Type B pancreatic cell (in vitro differentiated cells): ENCODE data around the gene TMSB10. TPM values are rescaled to one million over a fixed set of nuclear protein-coding genes. Genes with fewer than 3 reads are reported as not detected.
"Not testable (repeated sequence)": the region's sequence is repeated elsewhere in the genome, so short reads cannot be mapped to it uniquely, and the experiment has no call there.

ENCODE experiments used
- DNase-seq: peaks from one replicate; pipeline ENCODE4 v3.0.0; 2021; ENCODE audit warnings: mixed read lengths; ENCODE audit not compliant: unreplicated experiment; ENCODE audit errors: extremely low spot score
- H3K27ac Mint-ChIP-seq: 2 replicates; pipeline ENCODE4 v1.8.0; 2021; ENCODE audit warnings: mild to moderate bottlenecking, mixed read lengths
- H3K27me3 Mint-ChIP-seq: 2 replicates; pipeline ENCODE4 v1.8.0; 2021; ENCODE audit warnings: mixed read lengths
- H3K36me3 Mint-ChIP-seq: 2 replicates; pipeline ENCODE4 v1.8.0; 2021; ENCODE audit warnings: mixed read lengths
- H3K4me1 Mint-ChIP-seq: one replicate; pipeline ENCODE4 v1.8.0; 2021; ENCODE audit warnings: mixed read lengths; ENCODE audit not compliant: unreplicated experiment
- H3K4me3 Mint-ChIP-seq: 2 replicates; pipeline ENCODE4 v1.8.0; 2021; ENCODE audit warnings: mild to moderate bottlenecking, mixed read lengths
- H3K9me3 Mint-ChIP-seq: 2 replicates; pipeline ENCODE4 v1.8.0; 2021; ENCODE audit warnings: mixed read lengths
- total RNA-seq: library from RNA; stranded (reverse); gene quantifications from 2 replicates; pipeline ENCODE4 v1.2.1, GENCODE V29; 2021; ENCODE audit warnings: low replicate concordance
- TF ChIP-seq, protein P1 (sequence below): fragments of 200-600 bp; sonication (generic); conservative IDR thresholded peaks from 2 replicates; pipeline ENCODE4 v1.5.0; 2021; ENCODE audit warnings: antibody characterized with exemption, mild to moderate bottlenecking

The TMSB10 gene
- total RNA-seq, 1 donor from 2014 or later = 1,391 TPM

- H3K27ac Mint-ChIP-seq = peak overlapping the region; percentile 90
- H3K9me3 Mint-ChIP-seq = peaks cover 20% of the 10 kb centered on the region
- H3K4me1 Mint-ChIP-seq = peaks cover 22% of the 10 kb centered on the region
- TF ChIP-seq, protein P1, sequence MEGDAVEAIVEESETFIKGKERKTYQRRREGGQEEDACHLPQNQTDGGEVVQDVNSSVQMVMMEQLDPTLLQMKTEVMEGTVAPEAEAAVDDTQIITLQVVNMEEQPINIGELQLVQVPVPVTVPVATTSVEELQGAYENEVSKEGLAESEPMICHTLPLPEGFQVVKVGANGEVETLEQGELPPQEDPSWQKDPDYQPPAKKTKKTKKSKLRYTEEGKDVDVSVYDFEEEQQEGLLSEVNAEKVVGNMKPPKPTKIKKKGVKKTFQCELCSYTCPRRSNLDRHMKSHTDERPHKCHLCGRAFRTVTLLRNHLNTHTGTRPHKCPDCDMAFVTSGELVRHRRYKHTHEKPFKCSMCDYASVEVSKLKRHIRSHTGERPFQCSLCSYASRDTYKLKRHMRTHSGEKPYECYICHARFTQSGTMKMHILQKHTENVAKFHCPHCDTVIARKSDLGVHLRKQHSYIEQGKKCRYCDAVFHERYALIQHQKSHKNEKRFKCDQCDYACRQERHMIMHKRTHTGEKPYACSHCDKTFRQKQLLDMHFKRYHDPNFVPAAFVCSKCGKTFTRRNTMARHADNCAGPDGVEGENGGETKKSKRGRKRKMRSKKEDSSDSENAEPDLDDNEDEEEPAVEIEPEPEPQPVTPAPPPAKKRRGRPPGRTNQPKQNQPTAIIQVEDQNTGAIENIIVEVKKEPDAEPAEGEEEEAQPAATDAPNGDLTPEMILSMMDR = no peak
- peaks cover 36% of the 10 kb centered on the region for H3K36me3 Mint-ChIP-seq
- H3K4me3 Mint-ChIP-seq = peak overlapping the region; percentile 92
- peaks cover 12% of the 10 kb centered on the region for H3K27me3 Mint-ChIP-seq
- no peak for DNase-seq
These were observed 1.7 kb downstream of the TMSB10 start for GRCh38 chr2:84906900-84907714.

DNA sequence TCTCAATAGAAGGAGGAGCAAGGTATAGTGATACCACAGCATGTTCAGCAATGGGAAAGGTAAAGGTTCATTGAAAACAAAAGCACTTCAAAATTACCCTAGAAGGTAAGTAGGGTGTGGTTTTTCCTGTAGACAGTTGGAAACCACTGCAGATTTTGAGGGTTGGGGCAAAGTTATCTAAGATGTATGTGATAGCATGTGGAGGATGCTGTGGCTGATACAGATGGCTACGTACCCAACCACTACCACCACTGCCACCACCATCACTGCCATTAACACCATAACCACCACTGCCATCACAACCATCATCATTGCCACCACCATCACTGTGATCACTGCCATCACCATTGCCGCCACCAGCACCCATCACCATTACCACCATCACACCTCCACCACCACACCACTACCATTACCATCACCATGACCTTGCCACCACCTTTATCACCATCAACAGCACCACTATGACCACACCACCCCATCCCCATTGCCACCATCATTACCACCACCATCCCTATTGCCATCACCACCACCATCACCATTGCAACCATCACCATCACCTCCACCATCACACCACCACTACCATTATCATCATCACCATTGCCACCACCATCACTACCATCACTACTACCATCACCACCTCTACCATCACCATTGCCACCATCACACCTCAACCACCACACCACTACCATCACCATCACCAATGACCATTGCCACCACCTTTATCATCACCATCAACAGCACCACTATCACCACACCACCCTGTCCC, 3.7 kb downstream of the TMSB10 start:
- TF ChIP-seq, protein P1 = no peak
- Mint-ChIP-seq H3K27ac (peak overlapping the region; percentile 86), H3K9me3 (peaks cover 20% of the 10 kb centered on the region), H3K4me1 (peaks cover 22% of the 10 kb centered on the region), H3K4me3 (peak overlapping the region; percentile 51), H3K27me3 (peaks cover 5% of the 10 kb centered on the region), H3K36me3 (peaks cover 36% of the 10 kb centered on the region)
- DNase-seq = no peak

DNA sequence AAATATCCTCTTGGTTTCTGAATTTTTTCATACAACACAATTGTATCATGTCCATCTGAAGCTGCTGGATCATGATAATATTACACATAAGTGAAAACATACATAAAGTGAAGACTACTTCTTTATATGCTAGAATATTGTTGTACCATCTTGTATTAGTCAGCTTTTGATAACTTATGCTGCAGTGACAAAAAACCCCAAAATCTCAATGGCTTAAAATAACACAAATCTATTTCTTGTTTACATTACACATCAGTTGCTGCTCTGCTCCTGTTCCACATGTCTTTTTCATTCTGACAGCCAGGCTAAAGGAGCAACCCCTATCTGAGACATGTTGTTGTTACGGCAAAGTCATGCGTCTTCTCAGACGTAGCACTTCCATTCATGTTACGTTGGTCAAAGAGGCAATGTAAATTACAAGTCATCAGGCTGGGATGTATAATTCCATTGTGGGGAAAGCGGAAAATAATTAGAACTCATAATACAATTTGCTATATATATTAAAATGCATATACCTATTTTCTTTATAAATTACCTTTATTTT, 5.8 kb downstream of the TMSB10 start:
- Mint-ChIP-seq H3K4me3 (no peak overlapping the region), H3K27me3 (no peaks in the 10 kb centered on the region), H3K9me3 (peaks cover 20% of the 10 kb centered on the region), H3K4me1 (peaks cover 16% of the 10 kb centered on the region), H3K36me3 (peaks cover 36% of the 10 kb centered on the region), H3K27ac (no peak overlapping the region)
- TF ChIP-seq, protein P1 = no peak
- no peak for DNase-seq

DNA sequence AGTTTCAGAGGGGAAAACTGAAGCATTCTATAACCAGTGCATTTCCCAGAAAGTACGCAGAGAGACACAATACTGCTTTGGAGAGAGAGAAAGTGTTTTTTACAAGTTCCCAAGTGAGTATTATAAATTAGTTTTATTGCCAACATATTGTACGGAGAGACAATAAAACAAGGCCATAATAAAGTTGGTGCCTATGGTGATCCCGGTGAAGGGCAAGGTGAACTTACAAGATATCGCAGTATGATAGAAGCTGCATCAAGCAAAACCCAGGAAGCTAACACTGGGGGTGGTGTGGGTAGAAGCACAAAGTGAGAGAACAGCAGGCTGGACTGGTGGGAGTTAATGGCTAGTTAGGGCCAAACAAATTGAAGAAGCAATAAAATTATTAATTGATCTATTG, 7.5 kb downstream of the TMSB10 start:
- Mint-ChIP-seq H3K9me3 (peaks cover 20% of the 10 kb centered on the region), H3K4me3 (no peak overlapping the region), H3K4me1 (peaks cover 6% of the 10 kb centered on the region), H3K27ac (no peak overlapping the region), H3K36me3 (peaks cover 23% of the 10 kb centered on the region), H3K27me3 (no peaks in the 10 kb centered on the region)
- TF ChIP-seq, protein P1 = no peak
- DNase-seq = no peak

DNA sequence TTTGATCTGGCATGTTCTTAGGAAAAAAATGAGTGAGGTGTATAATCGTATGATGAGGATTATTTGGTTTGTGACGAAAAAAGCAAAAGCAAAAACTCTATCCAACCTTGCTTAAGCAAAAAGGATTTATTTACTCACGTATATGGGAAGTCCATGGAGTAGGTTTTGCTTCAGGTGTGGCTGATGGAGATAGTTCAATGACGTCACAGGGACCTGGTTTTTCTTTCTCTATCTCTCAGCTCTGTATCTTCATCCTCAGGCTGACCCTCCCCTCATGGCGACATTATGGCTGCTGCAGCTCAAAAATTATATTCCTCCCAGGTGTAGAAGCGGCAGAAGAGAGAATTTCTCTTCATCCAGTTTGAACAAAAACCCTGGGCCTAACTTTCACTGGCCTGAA, 8.9 kb downstream of the TMSB10 start:
- TF ChIP-seq, protein P1 = no peak
- H3K27me3 Mint-ChIP-seq = no peaks in the 10 kb centered on the region
- no peak for DNase-seq
- no peak overlapping the region for H3K4me3 Mint-ChIP-seq
- H3K27ac Mint-ChIP-seq = no peak overlapping the region
- H3K36me3 Mint-ChIP-seq = peaks cover 10% of the 10 kb centered on the region
- no peaks in the 10 kb centered on the region for H3K4me1 Mint-ChIP-seq
- H3K9me3 Mint-ChIP-seq = peaks cover 8% of the 10 kb centered on the region

GRCh38 chr2:84915675-84916074, 10.2 kb downstream of the TMSB10 start:
- H3K4me1 Mint-ChIP-seq, H3K9me3 Mint-ChIP-seq, H3K27me3 Mint-ChIP-seq, H3K27ac Mint-ChIP-seq, H3K36me3 Mint-ChIP-seq, DNase-seq, H3K4me3 Mint-ChIP-seq: not testable (repeated sequence)

GRCh38 chr2:84917821-84918220, 12.4 kb downstream of the TMSB10 start:
- not testable (repeated sequence) for H3K27me3 Mint-ChIP-seq

More at GRCh38 chr2:84917821-84918220, 12.4 kb downstream of the TMSB10 start:
- not testable (repeated sequence) for H3K36me3 Mint-ChIP-seq, H3K27ac Mint-ChIP-seq, DNase-seq, H3K4me1 Mint-ChIP-seq, H3K9me3 Mint-ChIP-seq, H3K4me3 Mint-ChIP-seq
